Left forelimb (tissue), 1 donor: ENCODE data around the gene GSG1.
"Not testable (repeated sequence)": the region's sequence is repeated elsewhere in the genome, so short reads cannot be mapped to it uniquely, and the experiment has no call there.

ENCODE experiments used
- DNase-seq: peaks from one replicate; pipeline ENCODE4 v3.0.0-alpha.2; 2018; ENCODE audit warnings: low spot score

GSG1 gene

GRCh38 chr12:13053617-13054016 lies 49.9 kb downstream of the GSG1 start:
- not testable (repeated sequence) for DNase-seq

GRCh38 chr12:13052421-13052820 lies 51.0 kb downstream of the GSG1 start:
- no peak for DNase-seq

GRCh38 chr12:13049816-13050215 lies 53.7 kb downstream of the GSG1 start:
- no peak for DNase-seq

- no peak for DNase-seq
These were observed 56.5 kb downstream of the GSG1 start for GRCh38 chr12:13046964-13047363.

- DNase-seq = no peak
These were observed 57.7 kb downstream of the GSG1 start for GRCh38 chr12:13045816-13046215.

- no peak for DNase-seq
These were observed 58.6 kb downstream of the GSG1 start for GRCh38 chr12:13044906-13045299.

GRCh38 chr12:13044002-13044905 lies 59.2 kb downstream of the GSG1 start, which contains the start of gene FAM234B:
FAM234B (plus strand) TSS chr12:13044381; CDS start chr12:13044404, 23 bp downstream.
- peak; percentile 86 for DNase-seq

- no peak for DNase-seq
These were observed 60.7 kb downstream of the GSG1 start for GRCh38 chr12:13042666-13043230.

GRCh38 chr12:13041224-13041623 lies 62.2 kb downstream of the GSG1 start:
- DNase-seq = no peak

GRCh38 chr12:13039328-13039956 lies 64.0 kb downstream of the GSG1 start:
- DNase-seq = no peak

GRCh38 chr12:13038491-13039161 lies 64.8 kb downstream of the GSG1 start:
- DNase-seq = no peak

- DNase-seq = no peak
These were observed 66.6 kb downstream of the GSG1 start for GRCh38 chr12:13036881-13037280.

GRCh38 chr12:13035335-13035734 lies 68.1 kb downstream of the GSG1 start:
- DNase-seq = not testable (repeated sequence)
